Measurements from ENCODE around the gene SNX14.

Gene SNX14

DNA sequence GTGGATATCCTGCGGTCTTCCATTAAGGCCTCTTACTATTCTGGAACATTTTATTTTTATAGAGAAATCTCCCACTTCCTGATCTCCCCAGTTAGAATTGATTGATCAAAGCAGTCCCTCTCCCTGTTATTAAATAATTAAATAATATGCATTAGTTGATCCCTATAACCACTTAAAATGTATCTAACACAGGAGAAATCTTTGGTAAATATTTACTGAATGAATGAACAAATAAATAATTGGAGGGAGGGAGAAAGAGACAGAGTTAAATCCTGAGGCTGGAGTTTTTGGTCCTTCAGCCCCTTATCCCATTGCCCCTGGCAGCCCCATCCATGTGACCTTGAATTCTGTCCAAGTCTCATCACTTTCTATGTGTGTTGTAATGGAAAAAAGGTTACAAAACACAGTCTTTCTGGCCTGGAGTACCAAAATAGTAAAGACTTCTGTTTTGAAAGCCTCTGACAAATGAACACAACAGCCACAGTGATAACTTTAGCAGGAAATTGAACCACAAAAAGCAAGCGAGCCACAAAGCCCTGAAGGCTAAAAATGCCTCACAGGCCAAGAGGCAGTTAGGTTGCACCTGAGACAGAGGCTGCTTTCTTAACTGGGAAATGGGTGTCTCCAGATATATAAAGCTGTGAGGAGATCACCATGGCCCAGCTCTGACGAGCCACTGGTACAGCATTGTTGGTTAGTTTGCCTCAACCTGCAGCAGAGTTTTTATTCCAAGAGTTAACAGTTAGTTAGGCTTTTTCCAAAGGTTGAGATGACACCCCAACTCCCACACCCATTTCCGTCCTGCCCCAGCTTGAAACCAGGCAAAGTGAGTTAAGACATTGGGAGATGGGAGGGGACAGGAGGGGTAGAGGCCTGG lies 132.5 kb downstream of the SNX14 start:
- no peak for DNase-seq

DNA sequence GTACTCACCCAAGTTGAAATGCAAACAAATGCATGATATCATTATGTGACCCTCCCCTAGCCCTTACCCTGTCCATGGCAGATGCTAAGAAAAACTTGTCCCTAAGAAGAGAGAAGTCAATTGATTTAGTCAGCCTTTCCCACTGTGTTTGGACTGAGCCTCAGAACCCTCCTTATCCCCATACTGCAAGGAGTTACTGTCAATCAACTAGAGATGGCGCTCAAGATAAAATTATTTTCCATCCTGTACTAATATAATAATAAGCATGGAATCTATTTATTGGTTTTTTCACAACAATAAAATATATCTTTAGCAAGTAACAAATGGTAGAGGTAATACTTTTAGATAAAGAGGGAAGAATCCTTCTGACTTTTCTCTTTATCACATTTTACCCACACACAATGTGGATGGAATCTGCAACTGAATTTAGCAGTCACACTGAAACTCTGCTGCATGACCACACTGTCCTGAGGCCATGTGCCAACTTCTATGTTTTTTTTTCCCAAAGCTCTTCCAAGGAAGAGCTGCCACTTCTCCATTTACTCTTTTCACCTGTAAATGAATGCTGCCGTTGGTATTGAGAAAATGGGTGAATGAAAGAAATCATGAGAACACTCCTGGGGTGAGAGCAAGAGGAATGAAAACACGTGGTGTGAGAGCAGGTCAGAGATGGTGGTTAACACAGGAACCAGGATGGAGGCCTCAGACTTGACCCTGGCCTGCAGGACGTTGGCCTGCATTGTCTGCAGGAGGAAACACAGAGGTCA lies 133.3 kb downstream of the SNX14 start:
- no peak for DNase-seq

DNA sequence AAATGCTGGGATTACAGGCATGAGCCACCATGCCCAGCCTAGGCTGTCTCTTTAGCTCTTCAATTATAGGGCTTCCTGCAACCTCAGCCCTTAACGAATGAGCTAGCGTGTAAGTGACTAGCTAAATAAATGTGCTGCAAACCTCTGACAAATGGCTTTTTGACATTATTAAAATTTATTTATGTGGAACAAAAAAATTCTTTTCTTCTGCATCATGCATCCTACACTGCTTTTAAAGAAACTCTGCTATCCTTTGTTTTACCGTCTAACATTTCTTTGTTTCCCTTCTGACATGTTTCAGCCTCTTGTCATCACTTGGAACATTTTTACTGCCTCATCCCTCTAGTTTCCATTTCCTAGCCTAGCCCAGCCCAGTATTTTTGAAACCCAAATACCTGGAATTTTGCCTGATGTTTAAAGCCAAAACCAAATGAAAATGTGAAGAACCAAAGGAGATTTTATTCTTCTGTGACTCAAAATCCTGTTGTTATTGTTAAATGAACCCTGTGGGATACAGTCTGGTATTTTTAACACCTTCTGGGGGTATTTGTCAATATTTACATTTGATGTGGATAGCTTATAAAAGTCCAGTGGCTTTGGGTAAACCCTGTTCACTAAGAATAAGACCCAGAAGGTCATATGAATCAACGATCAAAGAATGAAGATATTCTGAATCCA lies 134.3 kb downstream of the SNX14 start:
- DNase-seq: no peak

DNA sequence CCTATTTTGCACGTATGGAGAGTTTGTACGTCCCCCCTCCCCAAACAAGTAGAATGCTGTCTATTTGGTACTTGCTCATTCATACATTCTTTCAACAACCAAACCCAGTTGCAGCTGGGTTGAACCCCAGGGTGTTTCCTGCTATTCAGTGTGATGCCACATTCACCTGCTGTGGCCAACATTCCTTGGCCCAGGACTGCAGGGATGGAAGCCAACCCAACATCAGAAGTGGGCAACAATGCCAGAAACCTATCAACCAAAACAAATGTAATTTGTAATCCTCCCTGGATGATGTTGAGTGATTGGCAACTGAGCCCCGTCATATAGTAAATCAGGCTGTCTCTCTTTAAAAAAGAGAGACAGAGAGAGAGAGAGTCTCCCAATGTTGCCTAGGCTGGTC lies 134.9 kb downstream of the SNX14 start:
- DNase-seq: no peak

DNA sequence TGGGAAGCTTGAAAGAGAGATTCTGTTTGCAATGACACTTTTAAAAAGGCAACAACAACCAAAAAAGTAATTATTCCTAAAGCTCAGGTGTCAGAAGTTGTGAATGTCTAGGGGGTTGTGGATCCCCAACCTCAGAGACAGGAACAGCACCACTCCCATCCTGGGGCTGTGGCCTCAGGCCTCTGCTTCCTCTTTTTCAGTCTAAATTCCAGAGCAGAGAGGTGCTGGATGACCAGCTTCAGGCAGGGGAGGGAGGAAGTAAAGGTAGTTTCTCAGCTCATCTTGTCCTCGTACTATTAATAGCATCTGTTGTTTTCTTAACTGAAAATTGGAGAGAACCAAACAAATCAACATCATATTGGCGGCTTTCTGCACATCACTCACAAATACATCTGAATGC lies 135.5 kb downstream of the SNX14 start:
- no peak for DNase-seq

DNA sequence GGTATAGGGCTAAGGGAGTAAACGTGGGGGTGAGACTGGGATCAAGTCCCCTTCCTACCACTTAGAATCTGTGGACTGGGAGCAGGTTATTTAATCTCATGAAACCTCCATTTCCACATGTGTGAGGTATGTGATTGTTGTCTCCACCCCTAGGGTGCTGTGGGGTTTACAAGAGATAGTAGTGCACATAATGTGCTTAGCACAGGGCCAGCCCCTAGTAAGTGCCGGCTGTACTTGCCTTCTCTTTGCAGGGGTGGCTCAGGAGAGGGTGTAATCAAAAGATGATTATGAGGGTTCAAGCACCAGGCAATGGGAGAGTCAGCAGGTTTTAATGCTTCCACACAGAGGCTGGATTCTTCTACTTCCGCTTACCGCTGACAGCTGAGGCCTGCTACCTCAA lies 136.9 kb downstream of the SNX14 start:
- no peak for DNase-seq
